Subcutaneous adipose tissue (tissue), 4 donors: ENCODE data around the gene NEURL3. TPM values are rescaled to one million over a fixed set of nuclear protein-coding genes. Genes with fewer than 3 reads are reported as not detected.

Experiments used
- CTCF ChIP-seq: fragments of 450-650 bp; IDR thresholded peaks from one replicate; pipeline ENCODE4 v1.5.1; 2016; ENCODE audit warnings: low read depth, mild to moderate bottlenecking, control low read depth, antibody characterized with exemption, moderate library complexity
- total RNA-seq, 4 donors: library from RNA; depleted of rRNA; stranded (reverse); fragments of >200 nt; gene quantifications; one replicate each; pipeline ENCODE4 v1.1.0, GENCODE V29; 2016

NEURL3 gene
- total RNA-seq, 4 donors from 2014 or later, result 3.6 TPM; not detected in 3

- no peak for TF ChIP-seq CTCF
Observed at GRCh38 chr2:96537066-96537733, 32.0 kb upstream of the NEURL3 start.

- no peak for TF ChIP-seq CTCF
Observed at GRCh38 chr2:96536445-96537065, 31.4 kb upstream of the NEURL3 start, which contains the start of gene ARID5A. ARID5A (plus strand) TSS chr2:96536752; CDS start chr2:96536827, 75 bp downstream.

DNA sequence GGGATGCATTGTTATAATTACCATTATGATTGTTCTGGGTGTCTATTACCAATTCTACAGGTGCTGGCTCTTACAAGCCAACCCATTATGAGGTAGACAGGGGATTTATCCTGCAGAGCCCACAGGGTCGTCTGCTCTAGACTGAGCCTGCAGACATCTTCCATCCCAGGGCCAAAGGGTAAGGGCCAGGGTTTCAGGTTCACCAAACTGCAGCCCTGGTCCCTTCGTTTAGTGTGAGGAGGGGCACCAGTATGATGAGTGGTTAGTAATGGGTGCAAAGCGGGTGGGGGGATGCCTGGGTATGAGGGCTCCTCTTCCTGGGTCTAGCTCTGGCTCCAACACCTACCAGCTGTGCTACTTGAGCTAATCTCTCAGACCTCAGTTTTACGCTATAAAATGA is 30.2 kb upstream of the NEURL3 start:
- TF ChIP-seq CTCF, result no peak

DNA sequence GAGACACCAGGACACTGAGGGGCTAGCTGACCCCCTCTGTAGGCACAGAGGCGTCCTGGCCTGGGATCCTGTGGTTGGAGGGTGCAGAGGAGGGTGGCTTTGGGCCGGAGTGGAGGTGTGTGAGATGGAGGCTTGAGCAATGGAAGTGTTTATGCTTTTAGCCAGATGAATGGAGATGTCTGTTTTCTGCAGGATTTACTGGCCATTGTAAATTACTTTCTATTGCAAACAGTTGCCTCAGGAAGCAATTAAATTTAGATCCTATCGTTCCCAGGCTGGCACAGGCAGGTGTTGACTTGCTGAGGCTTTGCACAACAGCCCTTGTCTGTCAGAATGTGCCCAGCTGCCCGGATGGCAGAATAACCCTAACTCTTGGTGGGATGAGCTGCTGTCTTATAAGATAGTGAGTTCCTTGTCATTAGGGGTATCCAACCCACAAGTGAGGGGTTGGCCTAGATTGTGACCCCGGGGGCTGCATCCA is 29.6 kb upstream of the NEURL3 start:
- TF ChIP-seq CTCF, result no peak

GRCh38 chr2:96534141-96534540 is 29.0 kb upstream of the NEURL3 start:
- no peak for TF ChIP-seq CTCF

DNA sequence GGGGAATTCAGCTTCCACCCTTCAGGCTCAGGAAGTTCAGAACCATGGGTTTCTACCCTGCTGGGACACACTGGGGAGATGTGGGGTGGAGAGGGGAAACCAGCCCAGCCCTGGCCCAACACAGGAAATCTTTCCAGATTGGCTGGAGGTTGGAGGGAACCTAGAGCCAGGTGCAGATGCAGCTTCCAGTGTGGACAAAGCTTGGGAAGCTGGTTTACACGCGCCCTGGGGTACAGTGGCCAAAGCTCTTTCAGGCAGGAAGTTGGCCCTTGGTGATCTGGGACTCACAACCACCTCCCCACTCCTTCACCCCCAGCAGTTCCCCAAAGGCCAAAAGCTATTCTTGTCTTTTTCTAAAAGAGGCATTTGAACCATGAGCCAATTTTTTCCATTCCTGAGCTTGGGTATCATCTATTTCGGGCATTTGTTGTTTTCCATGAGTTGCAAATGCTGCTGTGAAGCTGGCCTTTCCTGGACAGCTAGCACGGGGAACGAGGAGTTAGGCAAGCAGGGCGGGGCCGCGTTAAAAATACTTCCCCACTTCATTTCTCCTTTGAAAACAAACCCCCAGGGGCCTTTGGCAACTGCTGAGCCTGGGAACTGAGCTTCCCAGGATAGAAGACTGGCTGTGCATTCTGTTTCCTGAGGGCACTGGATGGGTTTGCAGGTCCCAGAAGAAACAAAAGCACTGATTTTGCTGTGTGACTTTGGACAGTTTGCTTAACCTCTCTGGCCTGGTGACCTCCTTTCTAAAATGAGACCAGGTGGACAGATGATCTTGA is 28.3 kb upstream of the NEURL3 start:
- TF ChIP-seq CTCF, result no peak
